Occipital lobe (tissue), 2 donors: Measurements from ENCODE around the gene USP9X. TPM values are rescaled to one million over a fixed set of nuclear protein-coding genes. Genes with fewer than 3 reads are reported as not detected.
"Not testable (repeated sequence)": the region's sequence is repeated elsewhere in the genome, so short reads cannot be mapped to it uniquely, and the experiment has no call there.

ENCODE experiments used
- DNase-seq: peaks from one replicate; lab custom pipeline; 2025; lab: John Stamatoyannopoulos, UW
- total RNA-seq: library from RNA; depleted of rRNA; stranded (reverse); fragments of >200 nt; gene quantifications from one replicate; pipeline ENCODE4 v1.2.3, GENCODE V29; 2014

The USP9X gene
- total RNA-seq, 1 donor from 2014 or later: 196 TPM

DNA sequence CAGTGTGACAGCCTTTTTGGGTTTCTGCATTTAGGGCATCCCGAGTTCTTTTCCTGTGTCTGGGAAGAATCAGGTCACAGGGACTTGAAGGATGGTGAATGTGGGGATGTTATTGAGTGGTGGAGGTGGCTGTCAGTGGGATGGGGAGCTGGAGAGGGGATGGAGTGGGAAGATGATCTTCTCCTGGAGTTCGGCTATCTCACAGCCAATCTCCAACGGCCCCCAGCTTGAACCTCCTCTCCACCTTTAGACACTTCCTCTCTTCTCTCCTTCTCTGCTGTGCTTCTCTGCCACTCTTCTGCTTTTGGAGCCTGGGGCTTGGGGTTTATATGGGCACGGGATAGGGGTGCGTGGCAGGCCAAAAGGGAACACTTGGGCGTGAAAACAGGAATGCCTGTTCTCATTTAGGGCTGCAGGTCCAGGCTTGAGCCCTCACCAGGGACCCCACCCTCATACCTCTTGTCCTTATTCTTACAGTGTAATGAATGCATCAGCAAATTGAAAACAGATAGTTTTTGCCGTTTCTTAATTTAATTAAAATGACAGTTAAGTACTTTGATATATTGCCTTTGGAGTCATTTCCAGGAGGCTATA lies 37.5 kb downstream of the USP9X start:
- DNase-seq: no peak

DNA sequence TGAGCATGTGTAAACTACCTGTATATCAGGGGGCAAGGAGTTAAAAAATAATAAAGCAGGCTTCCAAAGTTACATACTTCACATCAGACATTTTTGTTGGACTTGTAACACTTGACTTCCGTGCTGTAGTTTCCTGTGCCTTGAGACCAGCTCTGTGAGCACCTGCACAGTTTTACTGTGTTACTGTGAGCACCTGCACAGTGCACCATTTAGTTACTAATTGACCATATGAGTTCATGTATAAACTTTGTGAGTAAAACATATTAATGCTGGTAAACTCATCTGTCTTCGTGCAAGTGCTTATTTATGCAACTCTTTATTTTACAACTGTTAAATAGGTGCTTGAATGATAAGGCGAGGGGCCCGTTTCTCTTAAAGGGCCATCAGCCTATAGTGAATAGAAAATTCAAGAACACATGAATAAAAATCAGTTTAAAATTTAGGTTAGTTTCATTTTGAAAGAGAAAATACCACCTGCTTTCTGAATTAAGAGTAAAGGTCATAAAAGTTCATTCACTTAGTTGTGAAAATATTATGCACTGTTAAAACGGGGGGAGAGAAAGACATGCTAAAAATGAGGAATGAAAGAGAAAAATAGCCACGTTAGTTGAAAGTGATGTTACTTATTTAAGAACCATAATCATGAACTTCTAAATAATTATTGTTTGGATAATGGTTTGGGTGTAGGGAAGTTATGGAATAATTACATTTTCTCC lies 42.4 kb downstream of the USP9X start:
- no peak for DNase-seq

GRCh38 chrX:41128955-41129354 lies 43.7 kb downstream of the USP9X start:
- DNase-seq: no peak

DNA sequence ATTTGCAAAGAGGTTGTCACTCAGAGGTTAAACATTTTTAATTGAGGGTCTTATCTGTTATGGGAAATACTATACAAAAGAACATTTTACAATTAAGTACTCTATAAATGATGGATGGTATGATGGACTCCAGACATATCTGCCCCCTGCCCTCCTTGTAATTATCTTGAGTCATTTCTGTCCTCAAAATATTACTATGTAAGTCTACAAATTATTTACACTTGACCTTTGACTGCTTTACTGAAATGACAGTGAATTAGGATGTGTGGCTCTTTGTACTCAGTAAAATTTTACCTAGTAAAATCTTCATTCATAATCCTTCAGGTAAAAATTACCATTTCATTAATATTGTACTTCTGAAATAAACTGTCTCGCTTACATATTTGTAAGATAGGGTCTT lies 46.5 kb downstream of the USP9X start:
- DNase-seq: no peak

DNA sequence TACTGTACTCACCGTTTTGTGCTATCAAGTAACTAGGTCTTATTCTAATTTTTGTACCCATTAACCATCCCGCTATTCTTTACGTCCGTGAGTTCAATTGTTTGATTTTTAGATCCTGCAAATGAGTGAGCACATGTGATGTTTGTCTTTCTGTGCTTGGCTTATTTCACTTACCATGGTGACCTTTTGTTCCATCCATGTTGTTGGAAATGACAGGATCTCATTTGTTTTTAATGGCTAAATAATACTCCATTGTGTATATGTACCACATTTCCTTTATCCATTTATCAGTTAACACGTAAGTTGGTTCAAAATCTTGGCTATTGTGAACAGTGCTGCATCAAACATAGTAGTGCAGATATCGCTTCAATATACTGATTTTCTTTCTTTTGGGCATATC lies 48.3 kb downstream of the USP9X start:
- no peak for DNase-seq

DNA sequence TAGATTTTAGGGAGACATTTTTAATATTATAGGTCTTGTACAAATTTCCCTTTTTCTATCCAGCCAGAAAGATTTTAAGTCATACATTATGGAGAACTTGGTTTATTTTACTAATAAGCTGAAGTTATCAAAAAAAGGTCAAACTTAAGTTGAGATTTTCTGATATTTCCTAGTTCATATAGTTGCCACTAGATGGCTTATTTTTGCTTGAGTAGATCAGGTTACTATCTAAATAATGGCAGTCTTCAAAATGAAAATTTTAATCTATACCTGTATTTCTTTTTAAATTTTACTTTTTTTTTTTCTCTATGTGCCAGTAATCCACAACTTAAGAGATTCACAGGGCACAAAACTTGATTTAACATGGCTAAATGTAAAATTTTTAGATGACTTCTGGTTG lies 52.3 kb downstream of the USP9X start:
- no peak for DNase-seq

- no peak for DNase-seq
Observed at GRCh38 chrX:41142130-41142910, 57.1 kb downstream of the USP9X start.

- DNase-seq: no peak
Observed at GRCh38 chrX:41144873-41145272, 59.6 kb downstream of the USP9X start.

- no peak for DNase-seq
Observed at GRCh38 chrX:41145920-41146608, 60.8 kb downstream of the USP9X start.

DNA sequence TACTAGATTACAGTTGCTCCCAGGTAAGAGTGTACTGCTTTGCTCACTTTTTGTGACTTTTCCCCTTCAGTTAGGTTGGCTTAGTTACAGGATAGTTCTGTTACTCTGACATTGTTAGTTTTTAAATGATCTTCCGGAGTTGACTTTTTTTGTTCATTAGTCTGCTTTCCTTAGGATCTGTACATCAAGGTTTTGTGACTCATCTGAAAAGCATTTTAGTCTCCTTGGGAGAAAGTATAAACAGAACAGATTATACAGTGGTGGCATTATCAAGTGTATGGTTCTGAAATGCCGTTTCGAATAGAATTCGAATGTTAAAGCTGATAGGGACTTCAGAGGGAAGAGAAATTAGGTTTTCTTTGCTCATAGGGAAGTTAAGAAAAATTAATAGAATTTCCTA lies 63.3 kb downstream of the USP9X start:
- no peak for DNase-seq

DNA sequence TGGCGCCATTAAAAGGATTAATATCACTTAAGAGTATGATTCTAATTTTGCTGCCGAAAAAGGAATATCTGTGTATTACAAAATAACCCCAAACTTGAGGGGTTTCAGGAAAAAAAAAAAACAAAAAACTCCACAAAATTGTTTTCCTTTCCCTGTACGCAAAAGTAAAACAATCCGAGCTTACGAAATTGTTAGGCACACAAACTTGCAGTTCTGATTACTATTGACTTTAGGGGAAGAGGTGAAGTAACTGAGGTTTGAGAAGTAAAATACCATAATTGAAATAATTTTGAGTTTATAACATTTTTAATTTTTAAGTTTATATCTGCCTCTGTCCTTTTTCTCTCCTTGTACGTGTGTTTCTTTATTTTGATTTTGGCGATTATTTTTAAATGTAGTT lies 64.8 kb downstream of the USP9X start:
- no peak for DNase-seq

DNA sequence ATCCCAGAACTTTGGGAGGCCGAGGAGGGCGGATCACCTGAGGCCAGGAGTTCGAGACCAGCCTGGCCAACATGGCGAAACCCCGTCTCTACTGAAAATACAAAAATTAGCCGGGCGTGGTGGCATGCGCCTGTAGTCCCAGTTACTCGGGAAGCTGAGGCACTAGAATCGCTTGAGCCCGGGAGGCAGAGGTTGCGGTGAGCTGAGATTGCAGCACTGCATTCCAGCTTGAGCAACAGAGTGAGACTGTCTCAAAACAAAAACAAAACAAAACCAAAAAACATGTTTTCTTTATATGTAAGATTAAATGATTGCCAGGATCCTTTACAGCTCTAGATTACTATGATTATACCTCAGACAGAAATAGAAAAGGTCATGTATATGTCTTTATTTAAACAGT lies 66.5 kb downstream of the USP9X start:
- not testable (repeated sequence) for DNase-seq

DNA sequence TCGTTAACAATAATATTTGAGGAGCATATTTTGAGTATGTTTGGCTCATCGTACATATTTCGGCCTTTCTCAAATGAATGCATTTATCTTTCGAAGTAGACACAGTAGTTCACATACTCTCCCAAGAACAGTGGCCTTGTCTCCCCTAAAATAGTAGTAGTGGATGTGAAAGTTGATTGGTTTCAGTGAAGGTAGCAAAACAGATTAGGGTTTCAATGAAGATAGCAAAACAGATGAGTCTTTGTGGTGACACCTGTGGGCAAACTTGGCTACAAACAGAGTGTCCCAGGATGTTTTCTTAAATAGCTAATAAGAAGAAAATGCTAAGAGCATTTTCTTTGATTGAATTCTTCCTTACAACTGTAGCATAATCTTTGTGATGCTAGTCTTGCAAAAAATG lies 67.0 kb downstream of the USP9X start:
- DNase-seq: no peak

- no peak for DNase-seq
Observed at GRCh38 chrX:41153448-41153847, 68.2 kb downstream of the USP9X start.

DNA sequence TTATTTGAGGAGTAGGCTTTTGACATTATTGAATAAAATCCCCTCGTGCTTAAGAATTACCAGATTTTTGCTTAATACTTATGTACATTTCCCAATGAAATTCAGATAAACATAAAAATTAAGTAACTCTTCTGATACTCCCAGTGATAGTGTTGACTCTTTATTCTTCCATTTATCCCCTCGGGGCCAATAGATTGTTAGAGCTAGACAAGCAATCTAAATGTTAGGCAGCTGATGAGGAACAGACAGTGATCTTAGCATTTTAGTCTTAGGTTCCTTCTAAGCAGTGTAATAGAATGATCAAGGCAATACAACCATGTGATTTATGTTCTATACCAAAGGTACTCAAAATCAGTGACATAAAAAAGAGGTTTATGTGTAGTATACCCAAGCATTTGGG lies 68.7 kb downstream of the USP9X start:
- no peak for DNase-seq

- DNase-seq: no peak
Observed at GRCh38 chrX:41164449-41164848, 79.2 kb downstream of the USP9X start.

GRCh38 chrX:41167888-41168287 lies 82.6 kb downstream of the USP9X start:
- no peak for DNase-seq

- DNase-seq: no peak
Observed at GRCh38 chrX:41176263-41176662, 91.0 kb downstream of the USP9X start.

GRCh38 chrX:41177297-41177696 lies 92.1 kb downstream of the USP9X start:
- no peak for DNase-seq

DNA sequence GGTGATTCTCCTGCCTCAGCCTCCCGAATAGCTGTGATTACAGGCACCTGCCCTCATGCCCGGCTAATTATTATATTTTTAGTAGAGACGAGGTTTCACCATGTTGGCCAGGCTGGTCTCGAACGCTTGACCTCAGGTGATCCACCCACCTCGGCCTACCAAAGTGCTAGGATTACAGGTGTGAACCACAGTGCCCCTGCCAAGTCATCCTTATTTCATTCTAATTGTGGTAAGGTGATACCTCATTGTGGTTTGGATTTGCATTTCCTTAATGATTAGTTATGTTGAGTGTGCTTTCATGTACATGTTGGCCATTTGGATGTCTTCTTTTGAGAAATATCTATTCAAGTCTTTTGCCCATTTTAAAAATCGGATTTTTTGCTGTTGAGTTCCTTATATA lies 93.0 kb downstream of the USP9X start:
- no peak for DNase-seq

GRCh38 chrX:41180194-41180908 lies 95.1 kb downstream of the USP9X start:
- DNase-seq: peak; percentile 0
